Keratinocyte (primary cell): Measurements from ENCODE around the gene H1-8. TPM values are rescaled to one million over a fixed set of nuclear protein-coding genes. Genes with fewer than 3 reads are reported as not detected.

Source experiments
- DNase-seq: peaks from one replicate; pipeline ENCODE4 v3.0.0-alpha.2; 2011; ENCODE audit warnings: low read depth, missing footprints, low spot score
- FAIRE-seq: peaks from 2 replicates; lab custom pipeline; 2011; peaks lifted over from hg19 to GRCh38; lab: Jason Lieb, UNC
- H2AFZ ChIP-seq: 2 replicates; pipeline ENCODE4 v1.6.0; 2012; ENCODE audit warnings: low read length, control low read depth, inconsistent platforms; ENCODE audit not compliant: control insufficient read depth
- H3K27ac ChIP-seq: 2 replicates; pipeline ENCODE4 v1.5.1; 2011; ENCODE audit warnings: low read length; ENCODE audit not compliant: control insufficient read depth, insufficient read depth
- H3K27me3 ChIP-seq: 3 replicates; pipeline ENCODE4 v1.6.0; 2011; ENCODE audit warnings: low read length; ENCODE audit not compliant: control insufficient read depth, insufficient read depth; ENCODE audit errors: extremely low read depth
- H3K36me3 ChIP-seq, 2 experiments: 2 replicates in 1 of 2; 3 replicates in 1 of 2; pipeline ENCODE4 v1.5.1; 2011; ENCODE audit warnings: low read length in 2 of 2, mild to moderate bottlenecking in 1 of 2; ENCODE audit not compliant: control insufficient read depth in 2 of 2, insufficient read depth in 2 of 2; ENCODE audit errors: extremely low read depth in 1 of 2
- H3K4me1 ChIP-seq: 3 replicates; pipeline ENCODE4 v1.5.1; 2011; ENCODE audit warnings: low read length; ENCODE audit not compliant: control insufficient read depth, insufficient read depth; ENCODE audit errors: extremely low read depth
- H3K4me2 ChIP-seq: 3 replicates; pipeline ENCODE4 v1.6.0; 2011; ENCODE audit warnings: low read depth, low read length; ENCODE audit not compliant: control insufficient read depth, insufficient read depth; ENCODE audit errors: extremely low read depth
- H3K4me3 ChIP-seq, 3 experiments: fragments of 200-600 bp in 1 of 3; sonication (generic) in 1 of 3; 2 replicates in 2 of 3; 3 replicates in 1 of 3; pipeline ENCODE4 v1.5.1; 2011 to 2016; ENCODE audit warnings: low read length in 3 of 3, mild to moderate bottlenecking in 3 of 3, control low read depth in 2 of 3, inconsistent platforms in 1 of 3, low read depth in 1 of 3, mixed read lengths in 1 of 3, mixed run types in 1 of 3, moderate library complexity in 1 of 3; ENCODE audit not compliant: control insufficient read depth in 2 of 3, insufficient read depth in 2 of 3; ENCODE audit errors: extremely low read depth in 1 of 3
- H3K79me2 ChIP-seq: 2 replicates; pipeline ENCODE4 v1.6.0; 2012; ENCODE audit warnings: low read length; ENCODE audit not compliant: control insufficient read depth, insufficient read depth
- H3K9ac ChIP-seq: 3 replicates; pipeline ENCODE4 v1.6.0; 2011; ENCODE audit warnings: low read length; ENCODE audit not compliant: control insufficient read depth, insufficient read depth; ENCODE audit errors: extremely low read depth
- H3K9me1 ChIP-seq: 3 replicates; pipeline ENCODE4 v1.6.0; 2011; ENCODE audit warnings: low read length; ENCODE audit not compliant: control insufficient read depth, insufficient read depth; ENCODE audit errors: extremely low read depth
- H3K9me3 ChIP-seq: 2 replicates; pipeline ENCODE4 v1.5.1; 2012; ENCODE audit warnings: low read depth, low read length; ENCODE audit not compliant: control insufficient read depth
- H4K20me1 ChIP-seq: 3 replicates; pipeline ENCODE4 v1.6.0; 2011; ENCODE audit warnings: low read length; ENCODE audit not compliant: control insufficient read depth, insufficient read depth; ENCODE audit errors: extremely low read depth
- CTCF ChIP-seq, 3 experiments: IDR thresholded peaks in 1 of 3; conservative IDR thresholded peaks in 1 of 3; optimal IDR thresholded peaks in 1 of 3; 2 replicates in 2 of 3; 3 replicates in 1 of 3; pipeline versions ENCODE3 to v1.5.1; 2011; ENCODE audit warnings: low read length in 3 of 3, mild to moderate bottlenecking in 3 of 3, moderate library complexity in 2 of 3, control low read depth in 1 of 3, inconsistent platforms in 1 of 3; ENCODE audit not compliant: insufficient read depth in 2 of 3; ENCODE audit errors: extremely low read depth in 1 of 3
- EZH2 ChIP-seq: IDR thresholded peaks from one replicate; pipeline ENCODE4 v1.6.1; 2012; ENCODE audit warnings: inconsistent platforms, mild to moderate bottlenecking, low read length, moderate library complexity
- dilution Hi-C: fragments of 300-500 bp; cut with MboI; formaldehyde crosslinking; loops from one replicate; pipeline ENCODE4 v1.7.0; 2020; ENCODE audit warnings: low sequenced_read_pairs; ENCODE audit not compliant: extremely low pct_ligation_motif_present
- polyA plus RNA-seq, 5 experiments: library from polyadenylated mRNA; depleted of rRNA in 3 of 5; stranded (reverse) in 3 of 5; stranded (forward) in 1 of 5; unstranded in 1 of 5; fragments of >200 nt; gene quantifications; 1 replicate in 1 of 5; 2 replicates in 3 of 5; 3 replicates in 1 of 5; pipeline versions ENCODE4 v1.2.1 to v1.2.3, GENCODE V29; 2011 to 2012; ENCODE audit warnings: missing spikeins in 2 of 5, low read depth in 1 of 5, low replicate concordance in 1 of 5

Gene H1-8
- polyA plus RNA-seq, 1 donor (not counting 4 experiments of a cell fraction or from before 2014, with no cell fraction given), result not detected

- dilution Hi-C loops, result no loop called here
- Histone ChIP-seq H3K27me3 (peaks cover 3% of the 10 kb centered on the region), H4K20me1 (no peaks in the 10 kb centered on the region), H3K9me1 (no peaks in the 10 kb centered on the region), H3K27ac (no peak overlapping the region), H3K9me3 (no peaks in the 10 kb centered on the region), H3K4me2 (no peak overlapping the region), H3K36me3 (no peaks in the 10 kb centered on the region), H3K4me1 (no peaks in the 10 kb centered on the region), H3K79me2 (no peaks in the 10 kb centered on the region), H3K4me3 (no peak overlapping the region), H2AFZ (no peak overlapping the region), H3K9ac (no peak overlapping the region)
- DNase-seq (no peak), FAIRE-seq (no peak)
- no peak for TF ChIP-seq EZH2
- TF ChIP-seq CTCF (optimal IDR thresholded peaks at IDR 0.05 in 1 of 3, IDR thresholded peaks at IDR 0.05 in 1 of 3, conservative IDR thresholded peaks at IDR 0.05 in 1 of 3; ENCODE audit: extremely low read depth in 1 of 3, insufficient read depth in 2 of 3, low read length in 3 of 3), result no peak
Observed at GRCh38 chr3:129556890-129557547, 14.0 kb downstream of the H1-8 start.

- no peak overlapping the region for H2AFZ ChIP-seq
- no peaks in the 10 kb centered on the region for H3K9me1 ChIP-seq
- dilution Hi-C loops, result no loop called here
- no peaks in the 10 kb centered on the region for H4K20me1 ChIP-seq
- H3K4me1 ChIP-seq, result no peaks in the 10 kb centered on the region
- H3K9ac ChIP-seq, result no peak overlapping the region
- no peaks in the 10 kb centered on the region for H3K9me3 ChIP-seq
- peaks cover 3% of the 10 kb centered on the region for H3K27me3 ChIP-seq
- FAIRE-seq, result no peak
- DNase-seq, result no peak
- no peak overlapping the region for H3K4me3 ChIP-seq
- no peaks in the 10 kb centered on the region for H3K36me3 ChIP-seq
- no peaks in the 10 kb centered on the region for H3K79me2 ChIP-seq
- H3K4me2 ChIP-seq, result no peak overlapping the region
- TF ChIP-seq EZH2, result no peak
- no peak for TF ChIP-seq CTCF (optimal IDR thresholded peaks at IDR 0.05 in 1 of 3, IDR thresholded peaks at IDR 0.05 in 1 of 3, conservative IDR thresholded peaks at IDR 0.05 in 1 of 3; ENCODE audit: extremely low read depth in 1 of 3, insufficient read depth in 2 of 3, low read length in 3 of 3)
- H3K27ac ChIP-seq, result no peak overlapping the region
Observed at GRCh38 chr3:129557548-129557894, 14.5 kb downstream of the H1-8 start.
